AG10803 (cell line): ENCODE results near the gene L1CAM.

Experiments
- DNase-seq: peaks from one replicate; pipeline ENCODE4 v3.0.0; 2010; ENCODE audit warnings: low read depth
- H3K4me3 ChIP-seq: 2 replicates; pipeline ENCODE4 v1.5.1; 2011; ENCODE audit warnings: mild to moderate bottlenecking, low read length, control low read depth
- CTCF ChIP-seq: conservative IDR thresholded peaks from 2 replicates; pipeline ENCODE4 v1.5.1; 2011; ENCODE audit warnings: mild to moderate bottlenecking, low read length, control low read depth, inconsistent platforms

Gene L1CAM

DNA sequence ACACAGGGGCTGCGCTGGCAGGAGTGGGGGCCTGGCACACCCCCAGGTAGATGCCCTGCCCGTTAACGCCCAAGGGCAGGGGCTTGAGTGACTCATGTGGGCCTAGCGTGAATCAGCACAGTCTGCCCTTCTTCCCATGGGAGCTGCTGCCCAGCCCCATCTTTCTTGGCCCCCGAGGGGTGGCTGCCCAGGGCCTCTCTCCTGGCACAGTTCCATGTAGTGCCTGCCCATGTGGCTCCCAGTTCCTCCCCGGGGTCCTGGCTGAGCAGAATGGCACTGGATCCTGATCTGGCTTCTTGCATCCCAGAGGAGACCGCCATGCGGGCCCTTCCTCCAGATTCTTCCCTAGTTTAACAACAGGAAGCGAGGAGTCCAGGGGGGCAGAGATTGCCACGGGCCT, 16.4 kb upstream of the L1CAM start:
- DNase-seq, result no peak
- H3K4me3 ChIP-seq, result no peak overlapping the region
- TF ChIP-seq CTCF, result no peak

- no peak for DNase-seq
- H3K4me3 ChIP-seq, result no peak overlapping the region
- TF ChIP-seq CTCF, result no peak
Observed at GRCh38 chrX:153901753-153902140, 15.8 kb upstream of the L1CAM start.

DNA sequence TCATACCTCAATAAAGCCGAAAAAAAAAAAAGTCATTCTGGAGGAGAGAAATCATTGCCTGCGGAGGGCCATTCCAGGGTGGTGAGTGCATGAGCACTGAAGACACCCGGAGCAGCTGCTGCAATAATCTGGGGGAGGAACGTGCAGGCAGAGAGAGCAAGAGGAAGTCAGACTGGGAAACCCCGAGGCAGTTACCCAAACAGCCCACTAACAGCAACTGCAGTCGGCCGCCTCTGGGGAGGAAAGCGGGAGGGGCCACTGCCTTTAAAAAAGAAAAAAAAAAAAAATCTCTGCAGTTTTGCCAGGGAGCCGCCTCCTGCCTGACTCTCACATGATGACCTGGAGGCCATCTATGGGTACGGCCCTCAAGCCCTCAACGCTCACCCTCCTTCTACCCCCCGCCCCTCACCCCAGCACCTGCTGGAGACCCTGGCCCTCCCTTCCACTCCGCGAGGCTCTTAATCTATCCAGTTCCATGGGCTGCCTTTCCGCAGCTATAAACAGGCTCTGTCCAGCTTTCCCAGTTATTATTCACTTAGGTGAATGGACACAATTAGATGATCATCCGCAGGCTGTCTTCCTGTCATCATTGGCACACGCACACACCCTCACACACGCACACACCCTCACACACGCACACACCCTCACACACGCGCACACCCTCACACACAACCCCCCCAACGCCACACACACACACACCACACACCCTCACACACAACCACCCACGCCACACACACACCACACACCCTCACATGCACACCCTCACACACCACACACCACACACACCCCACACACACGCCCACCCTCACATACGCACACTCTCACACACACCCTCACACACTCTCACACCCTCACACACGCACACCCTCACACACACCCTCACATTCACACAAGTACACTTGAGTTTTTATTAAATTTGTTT, 15.1 kb upstream of the L1CAM start:
- no peak overlapping the region for H3K4me3 ChIP-seq
- no peak; the same call in 1 of the 2 replicates for TF ChIP-seq CTCF
- peak; percentile 85 for DNase-seq

DNA sequence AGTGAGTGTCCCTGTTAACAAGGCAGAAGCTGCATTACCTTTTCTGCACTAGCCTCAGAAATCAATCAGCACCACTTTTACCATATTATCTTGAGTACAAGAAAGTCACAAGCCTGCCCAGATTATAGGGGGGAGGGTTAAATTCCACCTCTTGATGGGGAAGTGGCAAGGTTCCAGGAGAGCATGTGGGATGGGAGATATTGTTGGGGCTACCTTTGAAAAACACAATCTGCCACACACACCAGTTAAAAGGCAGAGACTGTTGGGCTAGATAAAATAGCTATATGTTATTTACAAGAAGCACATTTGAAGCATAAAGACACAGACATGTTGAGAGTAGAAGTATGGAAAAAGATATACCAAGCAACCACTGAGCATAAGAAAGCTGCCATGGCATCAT, 11.9 kb upstream of the L1CAM start:
- no peak for DNase-seq
- TF ChIP-seq CTCF, result no peak

DNA sequence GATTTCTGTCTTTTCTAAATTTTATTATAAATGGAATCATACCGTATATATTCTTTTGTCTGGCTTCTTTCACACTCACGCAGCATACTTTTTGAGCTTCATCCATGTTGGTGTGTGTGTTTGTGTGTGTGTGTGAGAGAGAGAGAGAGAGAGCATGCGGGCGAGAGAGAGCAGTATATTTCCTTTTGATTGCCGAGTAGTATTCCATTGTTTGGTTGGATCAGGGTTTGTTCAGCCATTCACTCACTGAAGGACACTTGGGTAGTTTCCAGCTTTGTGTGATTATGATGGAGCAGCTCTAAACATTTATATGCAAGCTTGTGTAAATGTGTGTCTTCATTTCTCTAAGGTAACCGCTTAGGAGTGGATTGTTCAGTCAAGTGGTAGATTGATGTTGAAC, 3.1 kb upstream of the L1CAM start:
- no peak for TF ChIP-seq CTCF
- H3K4me3 ChIP-seq, result no peak overlapping the region
- DNase-seq, result no peak

More for the DNA sequence above, 11.9 kb upstream of the L1CAM start:
- H3K4me3 ChIP-seq, result no peak overlapping the region

DNA sequence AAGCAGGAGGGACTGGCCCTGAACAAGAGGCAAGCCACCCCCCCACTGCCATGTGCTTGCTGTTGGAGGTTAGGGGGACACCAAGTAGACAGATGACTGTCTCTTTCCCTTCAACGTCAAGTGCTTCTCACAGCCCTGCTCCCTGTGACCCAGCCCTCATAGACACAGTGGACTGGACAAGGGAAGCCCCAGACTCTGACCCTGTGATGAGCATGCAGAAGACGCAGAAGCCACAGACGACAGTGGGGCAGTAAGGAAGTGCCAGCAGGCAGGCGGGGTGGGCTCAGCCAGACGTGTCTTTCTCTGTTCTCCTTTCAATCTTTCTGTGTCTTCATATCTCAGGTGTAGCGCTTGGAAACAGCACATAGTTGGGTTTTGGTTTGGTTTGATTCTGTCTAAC, 2.4 kb upstream of the L1CAM start:
- TF ChIP-seq CTCF, result no peak
- no peak overlapping the region for H3K4me3 ChIP-seq
- DNase-seq, result no peak

GRCh38 chrX:153887385-153887784, 1.4 kb upstream of the L1CAM start:
- no peak for TF ChIP-seq CTCF
- H3K4me3 ChIP-seq, result no peak overlapping the region
- DNase-seq, result no peak
